Choroid plexus epithelial cell (primary cell): ENCODE data around the gene ALK.

Experiments
- DNase-seq: peaks from one replicate; pipeline ENCODE4 v3.0.0-alpha.2; 2010; ENCODE audit warnings: low read depth
- H3K4me3 ChIP-seq: 2 replicates; pipeline ENCODE4 v1.5.1; 2011; ENCODE audit warnings: low read depth, mild to moderate bottlenecking, control low read depth, low read length, moderate library complexity
- CTCF ChIP-seq: conservative IDR thresholded peaks from 2 replicates; pipeline ENCODE4 v1.5.1; 2011; ENCODE audit warnings: low read depth, mild to moderate bottlenecking, control low read depth, inconsistent platforms, low read length, moderate library complexity

Gene ALK

GRCh38 chr2:29202819-29203495 is 718.4 kb downstream of the ALK start:
- TF ChIP-seq CTCF: no peak
- H3K4me3 ChIP-seq: no peak overlapping the region
- no peak for DNase-seq

- H3K4me3 ChIP-seq: no peak overlapping the region
- TF ChIP-seq CTCF: no peak
- DNase-seq: no peak
Measured at GRCh38 chr2:29201979-29202378, 719.4 kb downstream of the ALK start.

GRCh38 chr2:29196792-29197788 is 724.3 kb downstream of the ALK start:
- DNase-seq: peak; percentile 69
- no peak overlapping the region for H3K4me3 ChIP-seq
- peak; percentile 83 for TF ChIP-seq CTCF

GRCh38 chr2:29195796-29196195 is 725.6 kb downstream of the ALK start:
- no peak for DNase-seq
- no peak for TF ChIP-seq CTCF
- no peak overlapping the region for H3K4me3 ChIP-seq

GRCh38 chr2:29193681-29194080 is 727.7 kb downstream of the ALK start:
- no peak for DNase-seq
- no peak for TF ChIP-seq CTCF
- no peak overlapping the region for H3K4me3 ChIP-seq

GRCh38 chr2:29193111-29193510 is 728.3 kb downstream of the ALK start:
- no peak for DNase-seq
- no peak for TF ChIP-seq CTCF
- no peak overlapping the region for H3K4me3 ChIP-seq
